ENCODE results near the gene RBM8A. TPM values are rescaled to one million over a fixed set of nuclear protein-coding genes. Genes with fewer than 3 reads are reported as not detected.
A peak's percentile ranks its signal among the peaks of the same experiment; 100 is the strongest.

The RBM8A gene
- total RNA-seq, 4 donors from 2014 or later, result 75.7 to 135 (median 117) TPM

GRCh38 chr1:145897969-145898368 is 29.3 kb downstream of the RBM8A start:
- WGBS, 2 donors (ENCODE audit: low coverage in 1 of 2), result 94 to 100% methylated on average over 1 of the region's 1 CpG
- ATAC-seq, result no peak
- H3K4me3 ChIP-seq, result no peak overlapping the region

GRCh38 chr1:145895471-145895870 is 31.8 kb downstream of the RBM8A start:
- WGBS, 2 donors (ENCODE audit: low coverage in 1 of 2), result 100% methylated on average over 1 of the region's 1 CpG; no CpG with 5 or more reads in 1 of the 2 donors
- Histone ChIP-seq H3K36me3 (no peaks in the 10 kb centered on the region), H3K27ac (no peak overlapping the region), H3K27me3 (no peaks in the 10 kb centered on the region), H3K4me1 (peaks cover 7 to 25% (median 14%) of the 10 kb centered on the region in 3 donors), H3K9me3 (no peaks in the 10 kb centered on the region), H3K4me3 (no peak overlapping the region)
- TF ChIP-seq POLR2AphosphoS5 (IDR thresholded peaks at IDR 0.05), result no peak
- no peak for TF ChIP-seq EP300 (IDR thresholded peaks at IDR 0.05)
- no peak for TF ChIP-seq CTCF (IDR thresholded peaks at IDR 0.05)
- no peak for TF ChIP-seq POLR2A (IDR thresholded peaks at IDR 0.05)
- no peak for ATAC-seq

More at GRCh38 chr1:145897969-145898368, 29.3 kb downstream of the RBM8A start:
- Histone ChIP-seq H3K9me3 (no peaks in the 10 kb centered on the region), H3K27me3 (no peaks in the 10 kb centered on the region), H3K36me3 (no peaks in the 10 kb centered on the region), H3K27ac (no peak overlapping the region), H3K4me1 (peaks cover 0 to 3% (median 0%) of the 10 kb centered on the region in 3 donors)
- TF ChIP-seq CTCF (IDR thresholded peaks at IDR 0.05), result no peak
- TF ChIP-seq POLR2AphosphoS5 (IDR thresholded peaks at IDR 0.05), result no peak
- no peak for TF ChIP-seq POLR2A (IDR thresholded peaks at IDR 0.05)
- TF ChIP-seq EP300 (IDR thresholded peaks at IDR 0.05), result no peak

GRCh38 chr1:145893306-145894055 is 33.8 kb downstream of the RBM8A start:
- H3K4me1 ChIP-seq, result peaks cover 7 to 25% (median 14%) of the 10 kb centered on the region in 3 donors
- H3K36me3 ChIP-seq, result no peaks in the 10 kb centered on the region
- no peak for ATAC-seq
- H3K27me3 ChIP-seq, result no peaks in the 10 kb centered on the region
- H3K9me3 ChIP-seq, result no peaks in the 10 kb centered on the region
- TF ChIP-seq CTCF (IDR thresholded peaks at IDR 0.05), result no peak
- no peak for TF ChIP-seq POLR2A (IDR thresholded peaks at IDR 0.05)
- no peak for TF ChIP-seq POLR2AphosphoS5 (IDR thresholded peaks at IDR 0.05)
- no peak for TF ChIP-seq EP300 (IDR thresholded peaks at IDR 0.05)
- WGBS, 2 donors (ENCODE audit: low coverage in 1 of 2), result 100% methylated on average over 3 of the region's 7 CpGs; no CpG with 5 or more reads in 1 of the 2 donors
- H3K27ac ChIP-seq, result peak overlapping the region in 3 of 4 donors; percentile 84 to 91 (median 84)
- H3K4me3 ChIP-seq, result no peak overlapping the region

- H3K4me3 ChIP-seq, result peak overlapping the region in 1 of 2 donors; percentile 5
- peak overlapping the region; percentile 68 to 91 (median 84) for H3K27ac ChIP-seq
- no peaks in the 10 kb centered on the region for H3K9me3 ChIP-seq
- H3K4me1 ChIP-seq, result peaks cover 7 to 25% (median 14%) of the 10 kb centered on the region in 3 donors
- no peak for ATAC-seq
- no peaks in the 10 kb centered on the region for H3K36me3 ChIP-seq
- TF ChIP-seq CTCF (IDR thresholded peaks at IDR 0.05) (no peak), EP300 (IDR thresholded peaks at IDR 0.05) (no peak), POLR2AphosphoS5 (IDR thresholded peaks at IDR 0.05) (no peak)
- H3K27me3 ChIP-seq, result no peaks in the 10 kb centered on the region
- 38 to 39% methylated on average over 3 of the region's 3 CpGs for WGBS, 2 donors (ENCODE audit: low coverage in 1 of 2)
Measured at GRCh38 chr1:145892486-145893087, 34.7 kb downstream of the RBM8A start.

All from gastroesophageal sphincter (tissue), 4 donors.